PC-3 (cell line): ENCODE results near the gene TRIM28. TPM values are rescaled to one million over a fixed set of nuclear protein-coding genes. Genes with fewer than 3 reads are reported as not detected.
A peak's percentile ranks its signal among the peaks of the same experiment; 100 is the strongest.

Experiments used
- ATAC-seq: fragments of 200-7000 bp; cut with Tn5 transposase; 2 replicates; pipeline ENCODE4 v1.9.1; 2020; ENCODE audit warnings: mild to moderate bottlenecking, moderate library complexity
- BruUV-seq: library from RNA; stranded (reverse); fragments of 400-500 nt; replicated peaks from 2 replicates; lab custom pipeline; 2021; lab: Mats Ljungman, UMichigan
- CTCF ChIA-PET: fragments of 300-600 bp; sonication (Branson Sonifier 250); formaldehyde crosslinking; loops from one replicate; lab custom pipeline; 2022; ENCODE audit warnings: antibody characterized with exemption; lab: Charles Lee
- POLR2A ChIA-PET: fragments of 300-600 bp; sonication (Branson Sonifier 250); formaldehyde crosslinking; loops from one replicate; lab custom pipeline; 2022; ENCODE audit warnings: antibody characterized with exemption; ENCODE audit not compliant: unreplicated experiment; lab: Charles Lee
- DNase-seq: peaks from one replicate; pipeline ENCODE4 v3.0.0-alpha.2; 2015
- H2AFZ ChIP-seq: fragments of 300-600 bp; sonication (generic); 2 replicates; pipeline ENCODE4 v1.6.0; 2016; ENCODE audit warnings: antibody characterized with exemption, low read length
- H3F3A ChIP-seq: fragments of 300-600 bp; sonication (generic); one replicate; pipeline ENCODE4 v1.6.0; 2017; ENCODE audit warnings: antibody characterized with exemption, low read length, control low read depth, mild to moderate bottlenecking; ENCODE audit not compliant: unreplicated experiment
- H3K27ac ChIP-seq: fragments of 300-600 bp; sonication (generic); 2 replicates; pipeline ENCODE4 v1.5.1; 2016; ENCODE audit warnings: mild to moderate bottlenecking, low read length
- H3K27me3 ChIP-seq: fragments of 300-600 bp; sonication (generic); 2 replicates; pipeline ENCODE4 v1.6.1; 2016; ENCODE audit warnings: low read length, mixed read lengths
- H3K36me3 ChIP-seq: fragments of 300-600 bp; sonication (generic); 2 replicates; pipeline ENCODE4 v1.6.1; 2016; ENCODE audit warnings: low read depth, mixed run types, low read length, mixed read lengths
- H3K4me1 ChIP-seq: fragments of 300-600 bp; sonication (generic); 2 replicates; pipeline ENCODE4 v1.5.1; 2016; ENCODE audit warnings: low read length; ENCODE audit not compliant: insufficient read depth
- H3K4me2 ChIP-seq: fragments of 300-600 bp; sonication (generic); 2 replicates; pipeline ENCODE4 v1.6.0; 2016; ENCODE audit warnings: low read length
- H3K4me3 ChIP-seq: fragments of 300-600 bp; sonication (generic); 2 replicates; pipeline ENCODE4 v1.5.1; 2016; ENCODE audit warnings: mild to moderate bottlenecking, low read length, mixed read lengths
- H3K79me2 ChIP-seq: fragments of 300-600 bp; sonication (generic); 2 replicates; pipeline ENCODE4 v1.6.1; 2017; ENCODE audit warnings: low read length, mixed read lengths
- H3K9ac ChIP-seq: fragments of 300-600 bp; sonication (generic); 2 replicates; pipeline ENCODE4 v1.6.0; 2016; ENCODE audit warnings: mild to moderate bottlenecking, low read length
- H3K9me2 ChIP-seq: fragments of 300-600 bp; sonication (generic); replicated peaks from 2 replicates; pipeline ENCODE4 v1.6.1; 2016; ENCODE audit warnings: mixed run types, low read length, mixed read lengths
- H3K9me3 ChIP-seq: fragments of 300-600 bp; sonication (generic); 2 replicates; pipeline ENCODE4 v1.6.1; 2016; ENCODE audit warnings: low read length, mixed read lengths
- H4K20me1 ChIP-seq: fragments of 300-600 bp; sonication (generic); 2 replicates; pipeline ENCODE4 v1.6.1; 2016; ENCODE audit warnings: low read length, mixed read lengths
- EZH2 ChIP-seq: fragments of 300-600 bp; sonication (generic); IDR thresholded peaks from one replicate; pipeline ENCODE4 v1.6.1; 2017; ENCODE audit warnings: antibody characterized with exemption, mild to moderate bottlenecking, low read length; ENCODE audit not compliant: unreplicated experiment
- EZH2phosphoT487 ChIP-seq: fragments of 300-600 bp; sonication (generic); IDR thresholded peaks from 2 replicates; pipeline ENCODE4 v1.6.1; 2018; ENCODE audit warnings: mild to moderate bottlenecking, antibody characterized with exemption, low read length, borderline replicate concordance
- intact Hi-C: fragments of 100-400 bp; cut with micrococcal nuclease; formaldehyde crosslinking; loops from 2 replicates; pipeline ENCODE4 v1.9.0; 2023
- total RNA-seq: library from RNA; depleted of rRNA; stranded (reverse); fragments of >200 nt; gene quantifications from 2 replicates; pipeline ENCODE4 v1.2.3, GENCODE V29; 2014
- TF ChIP-seq, protein P1 (sequence below): fragments of 300-600 bp; sonication (generic); conservative IDR thresholded peaks from 2 replicates; pipeline ENCODE4 v1.5.1; 2017; ENCODE audit warnings: antibody characterized with exemption, low read depth, mild to moderate bottlenecking, low read length

TRIM28 gene
- total RNA-seq, 1 experiment from 2014 or later = 1,169 TPM

- ATAC-seq (peak; percentile 69), DNase-seq (peak; percentile 100)
- peak within 1 kb of the TSS; percentile 76 for H3K4me3 ChIP-seq
- H3K4me2 ChIP-seq = peak within 1 kb of the TSS; percentile 100
- no peaks in the 10 kb centered on the region for H3K27me3 ChIP-seq
- intact Hi-C loops = loop anchor here (2.0 kb wide), 1 partner anchor 14 kb away; the partner anchor contains the start of gene UBE2M
- TF ChIP-seq EZH2phosphoT487 (no peak), EZH2 (no peak)
- TF ChIP-seq, protein P1, sequence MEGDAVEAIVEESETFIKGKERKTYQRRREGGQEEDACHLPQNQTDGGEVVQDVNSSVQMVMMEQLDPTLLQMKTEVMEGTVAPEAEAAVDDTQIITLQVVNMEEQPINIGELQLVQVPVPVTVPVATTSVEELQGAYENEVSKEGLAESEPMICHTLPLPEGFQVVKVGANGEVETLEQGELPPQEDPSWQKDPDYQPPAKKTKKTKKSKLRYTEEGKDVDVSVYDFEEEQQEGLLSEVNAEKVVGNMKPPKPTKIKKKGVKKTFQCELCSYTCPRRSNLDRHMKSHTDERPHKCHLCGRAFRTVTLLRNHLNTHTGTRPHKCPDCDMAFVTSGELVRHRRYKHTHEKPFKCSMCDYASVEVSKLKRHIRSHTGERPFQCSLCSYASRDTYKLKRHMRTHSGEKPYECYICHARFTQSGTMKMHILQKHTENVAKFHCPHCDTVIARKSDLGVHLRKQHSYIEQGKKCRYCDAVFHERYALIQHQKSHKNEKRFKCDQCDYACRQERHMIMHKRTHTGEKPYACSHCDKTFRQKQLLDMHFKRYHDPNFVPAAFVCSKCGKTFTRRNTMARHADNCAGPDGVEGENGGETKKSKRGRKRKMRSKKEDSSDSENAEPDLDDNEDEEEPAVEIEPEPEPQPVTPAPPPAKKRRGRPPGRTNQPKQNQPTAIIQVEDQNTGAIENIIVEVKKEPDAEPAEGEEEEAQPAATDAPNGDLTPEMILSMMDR = no peak
- peaks cover 22% of the 10 kb centered on the region for H3K79me2 ChIP-seq
- H3K27ac ChIP-seq = peak within 1 kb of the TSS; percentile 91
- H4K20me1 ChIP-seq = no peaks in the 10 kb centered on the region
- H2AFZ ChIP-seq = peak within 1 kb of the TSS; percentile 96
- peak within 1 kb of the TSS; percentile 88 for H3K9ac ChIP-seq
- H3F3A ChIP-seq = no peaks in the 10 kb centered on the region
- POLR2A ChIA-PET = no interaction called here
- TSS peak; percentile 33 for BruUV-seq
- peaks cover 23% of the 10 kb centered on the region for H3K4me1 ChIP-seq
- H3K9me2 ChIP-seq = no peaks in the 10 kb centered on the region
- no peaks in the 10 kb centered on the region for H3K9me3 ChIP-seq
- H3K36me3 ChIP-seq = no peaks in the 10 kb centered on the region; the same call in 1 of the 2 replicates
- CTCF ChIA-PET = no interaction called here
Measured at GRCh38 chr19:58572818-58573657, 29.2 kb downstream of the TRIM28 start, which contains the start of gene MZF1. TSS of gene MZF1 (minus strand) at chr19:58573335. CDS start at chr19:58571389, 1,946 bp downstream.

DNA sequence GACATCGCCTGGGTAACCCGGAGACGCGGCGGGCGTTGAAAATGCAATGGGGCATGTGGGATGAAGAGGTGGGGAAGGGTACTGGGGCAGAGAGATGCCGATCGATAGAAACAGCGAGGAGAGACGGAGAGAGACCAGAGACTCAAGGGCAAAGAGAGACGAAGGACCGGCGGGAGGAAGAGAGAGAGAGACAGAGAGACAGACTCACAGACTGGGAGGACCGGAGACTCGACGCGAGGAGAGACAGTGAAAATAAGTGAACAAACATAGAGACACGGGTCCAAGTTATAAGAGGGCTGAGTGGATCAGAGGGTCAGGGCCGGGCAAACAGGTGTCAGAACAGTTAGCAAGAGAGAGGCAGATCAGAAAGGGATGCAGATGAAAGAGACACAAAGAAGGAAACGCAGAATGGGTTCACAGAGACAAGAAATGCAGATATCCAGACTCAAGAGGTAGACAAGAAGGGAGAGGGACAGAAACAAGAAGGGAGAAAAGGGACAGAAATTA, 29.8 kb downstream of the TRIM28 start:
- BruUV-seq = TSS peak; percentile 7
- CTCF ChIA-PET = no interaction called here

More for the DNA sequence above, 29.8 kb downstream of the TRIM28 start:
- Histone ChIP-seq H3K9ac (peak overlapping the region; percentile 88), H3K9me3 (no peaks in the 10 kb centered on the region), H3F3A (no peaks in the 10 kb centered on the region), H3K4me1 (peaks cover 23% of the 10 kb centered on the region), H2AFZ (peak overlapping the region; percentile 96), H3K36me3 (no peaks in the 10 kb centered on the region; the same call in 1 of the 2 replicates), H3K4me3 (peak overlapping the region; percentile 76), H3K27ac (peak overlapping the region; percentile 91), H4K20me1 (no peaks in the 10 kb centered on the region), H3K4me2 (peak overlapping the region; percentile 100), H3K9me2 (no peaks in the 10 kb centered on the region), H3K79me2 (peaks cover 28% of the 10 kb centered on the region), H3K27me3 (no peaks in the 10 kb centered on the region)
- intact Hi-C loops = loop anchor here (2.0 kb wide), 2 partner anchors 15 to 55 kb away; partner anchors contain the start of genes UBE2M and ZBTB45
- no peak for DNase-seq
- ATAC-seq = no peak
- POLR2A ChIA-PET = no interaction called here
- TF ChIP-seq EZH2 (no peak), EZH2phosphoT487 (no peak)
- TF ChIP-seq, protein P1 = no peak
